Measurements from ENCODE around the gene RNASEL.
"Not testable (repeated sequence)": the region's sequence is repeated elsewhere in the genome, so short reads cannot be mapped to it uniquely, and the experiment has no call there.

RNASEL gene

GRCh38 chr1:182555493-182555892 is 33.6 kb downstream of the RNASEL start:
- no peak for DNase-seq

- no peak for DNase-seq
These were observed 36.5 kb downstream of the RNASEL start for GRCh38 chr1:182552527-182552926.

- no peak for DNase-seq
These were observed 39.2 kb downstream of the RNASEL start for GRCh38 chr1:182549811-182550210.

- no peak for DNase-seq
These were observed 39.7 kb downstream of the RNASEL start for GRCh38 chr1:182549346-182549745.

- DNase-seq, result no peak
These were observed 55.2 kb downstream of the RNASEL start for GRCh38 chr1:182533896-182534295.

GRCh38 chr1:182528206-182528605 is 60.9 kb downstream of the RNASEL start:
- DNase-seq, result not testable (repeated sequence)

GRCh38 chr1:182527680-182528079 is 61.4 kb downstream of the RNASEL start:
- no peak for DNase-seq

GRCh38 chr1:182525342-182525741 is 63.7 kb downstream of the RNASEL start:
- DNase-seq, result no peak
